Ovary (tissue), 9 donors: Measurements from ENCODE around the gene FGF19. TPM values are rescaled to one million over a fixed set of nuclear protein-coding genes. Genes with fewer than 3 reads are reported as not detected.

Source experiments
- DNase-seq, 5 donors: peaks; one replicate each; pipeline ENCODE4 v3.0.0-alpha.2; 2019 to 2020
- H3K27ac ChIP-seq, 2 donors: fragments of 200-600 bp; one replicate each; pipeline versions ENCODE4 v1.5.1 to v1.8.0; 2019 to 2022
- H3K27me3 ChIP-seq: fragments of 200-600 bp; one replicate; pipeline ENCODE4 v1.8.0; 2022
- H3K36me3 ChIP-seq: fragments of 200-600 bp; sonication (generic); one replicate; pipeline ENCODE4 v1.5.1; 2019
- H3K4me1 ChIP-seq: one replicate; pipeline ENCODE4 v1.8.1; 2013; ENCODE audit warnings: mild to moderate bottlenecking, moderate library complexity; ENCODE audit not compliant: insufficient read depth
- H3K4me3 ChIP-seq: fragments of 200-600 bp; sonication (generic); one replicate; pipeline ENCODE4 v1.5.1; 2017
- H3K9me3 ChIP-seq, 2 donors: fragments of 200-600 bp in 1 of 2; sonication (generic) in 1 of 2; one replicate each; pipeline versions ENCODE4 v1.5.1 to v1.8.1; 2013 to 2019; ENCODE audit warnings: mild to moderate bottlenecking in 1 of 2, moderate library complexity in 1 of 2
- EP300 ChIP-seq: sonication (generic); formaldehyde crosslinking; IDR thresholded peaks from one replicate; pipeline ENCODE4 v1.6.1; 2017; ENCODE audit warnings: antibody characterized with exemption
- POLR2A ChIP-seq: fragments of 450-650 bp; IDR thresholded peaks from one replicate; pipeline ENCODE4 v1.6.1; 2017; ENCODE audit warnings: antibody characterized with exemption, mild to moderate bottlenecking, moderate library complexity
- WGBS, 3 donors: extraction: QIAGEN DNeasy Blood & Tissue Kit in 1 of 3; methylation state at CpG; one replicate each; pipeline versions ENCODE4 v1.1.5 to v1.1.7; 2013 to 2017; 5-methylcytosine and 5-hydroxymethylcytosine counted together
- intact Hi-C, 4 donors: fragments of 100-400 bp; cut with DNase I; formaldehyde crosslinking; loops; one replicate each; pipeline versions ENCODE4 v1.11.0 to v1.15.1; 2022 to 2023
- polyA plus RNA-seq, 2 donors: library from polyadenylated mRNA; stranded (reverse); fragments of 200-250 nt in 1 of 2; fragments of 350-450 nt in 1 of 2; fragmentation: Illumina TruSeq in 1 of 2; extraction: RNeasy Lipid Tissue Mini Kit (QIAGEN cat#74804) in 1 of 2; gene quantifications; one replicate each; pipeline ENCODE4 v1.2.3, GENCODE V29; 2013 to 2014
- total RNA-seq, 7 donors: library from RNA; depleted of rRNA in 2 of 7; stranded (reverse); fragments of >200 nt in 2 of 7; fragmentation: NEBNext Ultra II Directional in 3 of 7; extraction: Animal tissue kit (Norgen Biotek cat#: 25700) in 3 of 7; gene quantifications; one replicate each; pipeline versions ENCODE4 v1.1.0 to v1.2.4, GENCODE V29; 2016 to 2023
- TF ChIP-seq, protein P1 (sequence below), 3 donors: fragments of 450-650 bp in 2 of 3; fragments of 200-600 bp in 1 of 3; IDR thresholded peaks; one replicate each; pipeline versions ENCODE4 v1.5.1 to v1.8.0; 2016 to 2022; ENCODE audit warnings: antibody characterized with exemption in 3 of 3, mild to moderate bottlenecking in 1 of 3
- donor health status: DM: no; HTN: no; CAD: no; lungs with moderate emphysema.
- donor health status: DM: no; HTN: no; CAD: no.
- donor health status: Bipolar disorder and iron deficiency.
- donor health status: DM: yes; HTN: yes; CAD: no.
- donor health status: DM: no; HTN: no; CAD: no.
- donor health status: DM: yes; HTN: yes; CAD: no.

Gene FGF19
- total and polyA plus RNA-seq, 9 donors, result 0.31 TPM; not detected in 8

DNA sequence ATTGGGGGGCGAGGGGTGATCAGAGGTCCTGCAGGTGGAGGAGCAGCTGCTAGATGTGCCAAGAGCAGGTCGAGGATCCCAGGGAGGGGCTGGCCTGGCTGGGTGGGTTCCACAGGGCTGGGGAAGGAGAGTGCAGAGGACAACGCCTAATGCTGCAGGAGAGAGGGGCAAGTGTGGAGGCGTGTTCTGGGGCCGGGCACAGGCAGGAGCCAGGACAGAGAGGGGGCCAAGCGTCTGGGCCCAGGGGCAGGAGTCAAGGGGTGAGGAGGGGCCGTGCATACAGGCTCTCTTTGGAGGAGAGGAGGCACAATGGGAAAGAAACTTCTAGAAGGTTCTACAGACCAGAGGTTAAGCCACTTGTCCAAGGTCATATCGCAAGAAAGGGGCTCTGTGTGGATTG lies 26.7 kb upstream of the FGF19 start:
- intact Hi-C loops, result no loop called here
- no peak overlapping the region for H3K4me3 ChIP-seq
- H3K9me3 ChIP-seq, result peaks cover 0 to 5% of the 10 kb centered on the region in 2 donors
- no peaks in the 10 kb centered on the region for H3K27me3 ChIP-seq
- no peaks in the 10 kb centered on the region for H3K36me3 ChIP-seq
- DNase-seq, result no peak
- TF ChIP-seq POLR2A, result no peak
- no peak for TF ChIP-seq EP300
- TF ChIP-seq, protein P1, sequence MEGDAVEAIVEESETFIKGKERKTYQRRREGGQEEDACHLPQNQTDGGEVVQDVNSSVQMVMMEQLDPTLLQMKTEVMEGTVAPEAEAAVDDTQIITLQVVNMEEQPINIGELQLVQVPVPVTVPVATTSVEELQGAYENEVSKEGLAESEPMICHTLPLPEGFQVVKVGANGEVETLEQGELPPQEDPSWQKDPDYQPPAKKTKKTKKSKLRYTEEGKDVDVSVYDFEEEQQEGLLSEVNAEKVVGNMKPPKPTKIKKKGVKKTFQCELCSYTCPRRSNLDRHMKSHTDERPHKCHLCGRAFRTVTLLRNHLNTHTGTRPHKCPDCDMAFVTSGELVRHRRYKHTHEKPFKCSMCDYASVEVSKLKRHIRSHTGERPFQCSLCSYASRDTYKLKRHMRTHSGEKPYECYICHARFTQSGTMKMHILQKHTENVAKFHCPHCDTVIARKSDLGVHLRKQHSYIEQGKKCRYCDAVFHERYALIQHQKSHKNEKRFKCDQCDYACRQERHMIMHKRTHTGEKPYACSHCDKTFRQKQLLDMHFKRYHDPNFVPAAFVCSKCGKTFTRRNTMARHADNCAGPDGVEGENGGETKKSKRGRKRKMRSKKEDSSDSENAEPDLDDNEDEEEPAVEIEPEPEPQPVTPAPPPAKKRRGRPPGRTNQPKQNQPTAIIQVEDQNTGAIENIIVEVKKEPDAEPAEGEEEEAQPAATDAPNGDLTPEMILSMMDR (IDR thresholded peaks at IDR 0.05), result no peak
- 72 to 78% (median 72%) methylated on average over 8 of the region's 8 CpGs for WGBS, 3 donors
- no peak overlapping the region for H3K27ac ChIP-seq
- H3K4me1 ChIP-seq, result no peaks in the 10 kb centered on the region

DNA sequence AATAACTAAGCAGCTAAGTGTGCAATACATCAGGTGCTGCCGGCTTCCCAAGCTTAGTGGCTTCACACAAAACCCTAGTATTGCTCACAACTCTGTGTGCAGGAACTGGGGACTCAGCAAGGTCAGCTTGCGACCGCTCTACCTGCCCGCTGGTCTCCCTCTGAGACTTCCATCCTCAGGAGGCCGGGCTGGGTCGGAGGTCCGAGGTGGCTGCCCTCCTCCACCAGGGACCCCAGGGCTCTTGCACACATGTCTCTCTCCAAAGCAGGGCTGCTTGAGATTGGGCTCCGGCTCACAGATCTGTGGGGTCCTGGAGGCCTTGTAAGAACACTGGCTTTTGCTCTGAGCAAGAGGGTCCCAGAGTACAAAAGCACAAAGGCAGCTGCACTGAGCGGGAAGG lies 25.4 kb upstream of the FGF19 start:
- H3K27me3 ChIP-seq, result no peaks in the 10 kb centered on the region
- H3K9me3 ChIP-seq, result no peaks in the 10 kb centered on the region
- H3K4me3 ChIP-seq, result no peak overlapping the region
- no peak for TF ChIP-seq EP300
- TF ChIP-seq POLR2A, result no peak
- TF ChIP-seq, protein P1 (IDR thresholded peaks at IDR 0.05), result no peak
- no peaks in the 10 kb centered on the region for H3K4me1 ChIP-seq
- 80 to 93% (median 87%) methylated on average over 9 of the region's 9 CpGs for WGBS, 3 donors
- intact Hi-C loops, result no loop called here
- no peaks in the 10 kb centered on the region for H3K36me3 ChIP-seq
- no peak for DNase-seq
- no peak overlapping the region for H3K27ac ChIP-seq

DNA sequence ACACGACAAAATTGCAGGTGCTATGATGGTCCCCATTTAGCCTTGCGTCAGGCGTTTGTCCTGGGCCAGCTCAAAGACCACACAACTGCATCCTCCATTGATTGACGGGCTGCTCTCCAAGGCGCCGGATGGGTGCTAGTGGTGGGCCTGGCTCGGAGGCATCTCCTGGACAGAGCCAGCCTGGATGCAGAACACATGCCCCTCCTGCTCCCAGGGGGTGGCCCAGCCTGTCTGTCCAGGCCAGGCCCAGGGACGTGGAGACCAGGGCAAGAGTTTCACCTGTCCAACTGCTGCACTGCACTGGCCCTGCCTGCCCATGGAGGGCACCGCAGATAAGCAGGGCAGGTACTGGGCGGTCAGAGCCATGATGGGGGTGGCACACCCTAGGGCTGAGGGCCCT lies 23.4 kb upstream of the FGF19 start:
- no peaks in the 10 kb centered on the region for H3K27me3 ChIP-seq
- H3K4me3 ChIP-seq, result no peak overlapping the region
- DNase-seq, result no peak
- WGBS, 3 donors, result 81% methylated on average over 9 to 10 of the region's 10 CpGs
- TF ChIP-seq, protein P1 (IDR thresholded peaks at IDR 0.05), result no peak
- TF ChIP-seq POLR2A, result no peak
- TF ChIP-seq EP300, result no peak
- intact Hi-C loops, result no loop called here
- H3K27ac ChIP-seq, result no peak overlapping the region
- H3K4me1 ChIP-seq, result no peaks in the 10 kb centered on the region
- no peaks in the 10 kb centered on the region for H3K36me3 ChIP-seq
- H3K9me3 ChIP-seq, result no peaks in the 10 kb centered on the region

DNA sequence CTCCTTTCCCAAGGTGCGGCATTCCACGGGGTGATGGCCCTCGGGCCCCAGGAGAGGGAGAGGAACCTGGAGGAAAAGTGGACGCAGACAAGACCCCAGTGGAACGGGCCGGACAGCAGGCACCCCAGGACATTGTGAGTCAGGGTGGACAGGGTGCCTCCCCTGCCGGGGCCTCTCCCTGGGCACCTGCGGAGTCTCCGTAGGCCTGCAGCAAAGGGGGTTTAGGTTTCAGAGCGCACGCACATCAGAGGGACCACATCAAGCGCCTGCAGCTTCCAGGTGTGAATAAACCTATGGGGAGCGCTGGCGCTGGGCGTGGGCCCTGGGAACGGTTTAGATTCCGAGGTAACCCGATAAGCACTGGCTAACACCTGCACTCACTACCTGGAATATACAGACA lies 22.7 kb upstream of the FGF19 start:
- intact Hi-C loops, result no loop called here
- TF ChIP-seq, protein P1 (IDR thresholded peaks at IDR 0.05), result no peak
- TF ChIP-seq EP300, result no peak
- TF ChIP-seq POLR2A, result no peak

More for the DNA sequence above, 22.7 kb upstream of the FGF19 start:
- Histone ChIP-seq H3K9me3 (no peaks in the 10 kb centered on the region), H3K27me3 (no peaks in the 10 kb centered on the region), H3K4me3 (no peak overlapping the region), H3K4me1 (no peaks in the 10 kb centered on the region), H3K27ac (no peak overlapping the region), H3K36me3 (no peaks in the 10 kb centered on the region)
- 28 to 42% (median 32%) methylated on average over 18 of the region's 18 CpGs for WGBS, 3 donors
- DNase-seq, result no peak
